Duodenal mucosa (tissue), 2 donors: Measurements from ENCODE around the gene C1orf167.

Source experiments
- H3K27ac ChIP-seq: one replicate; pipeline ENCODE4 v1.7.0; 2013; ENCODE audit warnings: low read depth, low read length
- H3K27me3 ChIP-seq, 2 donors: one replicate each; pipeline ENCODE4 v1.7.0; 2013; ENCODE audit warnings: low read length in 2 of 2, control low read depth in 1 of 2; ENCODE audit not compliant: insufficient read depth in 2 of 2, control insufficient read depth in 1 of 2
- H3K36me3 ChIP-seq, 2 donors: one replicate each; pipeline ENCODE4 v1.7.0; 2013; ENCODE audit warnings: low read length in 2 of 2, control low read depth in 1 of 2; ENCODE audit not compliant: insufficient read depth in 2 of 2, control insufficient read depth in 1 of 2
- H3K4me1 ChIP-seq, 2 donors: one replicate each; pipeline ENCODE4 v1.7.0; 2013; ENCODE audit warnings: low read length in 2 of 2, control low read depth in 1 of 2; ENCODE audit not compliant: insufficient read depth in 2 of 2, control insufficient read depth in 1 of 2
- H3K4me3 ChIP-seq, 2 donors: one replicate each; pipeline ENCODE4 v1.7.0; 2013; ENCODE audit warnings: low read length in 2 of 2, low read depth in 1 of 2
- H3K9ac ChIP-seq, 2 donors: one replicate each; pipeline ENCODE4 v1.7.0; 2013; ENCODE audit warnings: low read length in 2 of 2, low read depth in 1 of 2
- H3K9me3 ChIP-seq, 2 donors: one replicate each; pipeline ENCODE4 v1.7.0; 2013; ENCODE audit warnings: low read length in 2 of 2, control low read depth in 1 of 2; ENCODE audit not compliant: control insufficient read depth in 1 of 2

Gene C1orf167

GRCh38 chr1:11833497-11833896, 71.5 kb downstream of the C1orf167 start:
- Histone ChIP-seq H3K27ac (no peak overlapping the region), H3K36me3 (peaks cover 55 to 93% of the 10 kb centered on the region in 2 donors), H3K9me3 (no peaks in the 10 kb centered on the region), H3K27me3 (no peaks in the 10 kb centered on the region), H3K4me1 (peaks cover 0 to 5% of the 10 kb centered on the region in 2 donors), H3K4me3 (no peak overlapping the region), H3K9ac (no peak overlapping the region)

- H3K36me3 ChIP-seq: peaks cover 52 to 92% of the 10 kb centered on the region in 2 donors
- H3K9me3 ChIP-seq: no peaks in the 10 kb centered on the region
- H3K4me3 ChIP-seq: no peak overlapping the region
- no peaks in the 10 kb centered on the region for H3K27me3 ChIP-seq
- H3K27ac ChIP-seq: no peak overlapping the region
- peaks cover 0 to 5% of the 10 kb centered on the region in 2 donors for H3K4me1 ChIP-seq
- H3K9ac ChIP-seq: no peak overlapping the region
Measured at GRCh38 chr1:11833900-11834299, 71.9 kb downstream of the C1orf167 start.

- H3K27ac ChIP-seq: no peak overlapping the region
- H3K9ac ChIP-seq: no peak overlapping the region
- H3K27me3 ChIP-seq: no peaks in the 10 kb centered on the region
- peaks cover 0 to 5% of the 10 kb centered on the region in 2 donors for H3K4me1 ChIP-seq
- H3K4me3 ChIP-seq: no peak overlapping the region
- H3K36me3 ChIP-seq: peaks cover 53 to 94% of the 10 kb centered on the region in 2 donors
- no peaks in the 10 kb centered on the region for H3K9me3 ChIP-seq
Measured at GRCh38 chr1:11835441-11836225, 73.6 kb downstream of the C1orf167 start.

GRCh38 chr1:11836955-11837766, 75.2 kb downstream of the C1orf167 start:
- no peak overlapping the region for H3K4me3 ChIP-seq
- H3K9ac ChIP-seq: no peak overlapping the region
- H3K36me3 ChIP-seq: peaks cover 63 to 97% of the 10 kb centered on the region in 2 donors
- H3K9me3 ChIP-seq: no peaks in the 10 kb centered on the region
- no peak overlapping the region for H3K27ac ChIP-seq
- H3K27me3 ChIP-seq: no peaks in the 10 kb centered on the region
- H3K4me1 ChIP-seq: peaks cover 0 to 5% of the 10 kb centered on the region in 2 donors

- Histone ChIP-seq H3K27ac (no peak overlapping the region), H3K27me3 (no peaks in the 10 kb centered on the region), H3K4me3 (no peak overlapping the region), H3K4me1 (peaks cover 0 to 5% of the 10 kb centered on the region in 2 donors), H3K36me3 (peaks cover 62 to 94% of the 10 kb centered on the region in 2 donors), H3K9me3 (no peaks in the 10 kb centered on the region), H3K9ac (no peak overlapping the region)
Measured at GRCh38 chr1:11837767-11838348, 75.9 kb downstream of the C1orf167 start.

GRCh38 chr1:11838349-11839272, 76.6 kb downstream of the C1orf167 start:
- no peak overlapping the region for H3K4me3 ChIP-seq
- no peaks in the 10 kb centered on the region for H3K9me3 ChIP-seq
- H3K27me3 ChIP-seq: no peaks in the 10 kb centered on the region
- peaks cover 0 to 5% of the 10 kb centered on the region in 2 donors for H3K4me1 ChIP-seq
- no peak overlapping the region for H3K27ac ChIP-seq
- H3K9ac ChIP-seq: no peak overlapping the region
- peaks cover 56 to 92% of the 10 kb centered on the region in 2 donors for H3K36me3 ChIP-seq
